Mesenteric fat pad (tissue), 1 donor: ENCODE measurements around the gene LEPR. TPM values are rescaled to one million over a fixed set of nuclear protein-coding genes. Genes with fewer than 3 reads are reported as not detected.

Source experiments
- total RNA-seq: library from RNA; stranded (reverse); fragmentation: NEBNext Ultra II Directional; extraction: Animal tissue kit (Norgen Biotek cat#: 25700); gene quantifications from one replicate; pipeline ENCODE4 v1.2.1, GENCODE V29; 2021
- donor health status: DM: yes; HTN: yes; CAD: no.

Gene LEPR
- total RNA-seq, 1 donor from 2014 or later = 49.5 TPM

Other genes starting within 250 kb of the LEPR start
- 1.9 TPM for gene DNAJC6, start 111.1 kb upstream of the LEPR start, total RNA-seq
- 116 TPM for gene LEPROT, start within 50 bp of the LEPR start, total RNA-seq